Right cardiac atrium (tissue), 5 donors: ENCODE results near the gene TADA2B. TPM values are rescaled to one million over a fixed set of nuclear protein-coding genes. Genes with fewer than 3 reads are reported as not detected.

Source experiments
- ATAC-seq, 2 donors: fragments of 200-7000 bp; cut with Tn5 transposase; one replicate each; pipeline versions ENCODE4 v1.8.0 to v1.9.1; 2020; ENCODE audit warnings: moderate library complexity in 2 of 2, mild to moderate bottlenecking in 1 of 2
- DNase-seq, 3 donors: peaks; one replicate each; pipeline ENCODE4 v3.0.0-alpha.2; 2020
- H3K27ac ChIP-seq: one replicate; pipeline ENCODE4 v1.5.1; 2013; ENCODE audit warnings: mild to moderate bottlenecking, low read length, control low read depth, moderate library complexity
- H3K27me3 ChIP-seq: one replicate; pipeline ENCODE4 v1.6.1; 2013; ENCODE audit not compliant: control insufficient read depth, insufficient read depth
- H3K4me1 ChIP-seq: one replicate; pipeline ENCODE4 v1.6.1; 2013; ENCODE audit warnings: low read length; ENCODE audit not compliant: control insufficient read depth, insufficient read depth
- H3K4me3 ChIP-seq: one replicate; pipeline ENCODE4 v1.5.1; 2013; ENCODE audit warnings: low read length, control low read depth
- H3K9me3 ChIP-seq: one replicate; pipeline ENCODE4 v1.6.1; 2013; ENCODE audit warnings: low read length; ENCODE audit not compliant: control insufficient read depth
- WGBS: extraction: QIAGEN DNeasy Blood & Tissue Kit; methylation state at CpG from one replicate; pipeline ENCODE4 v1.1.7; 2013; 5-methylcytosine and 5-hydroxymethylcytosine counted together
- intact Hi-C, 4 donors: fragments of 100-400 bp; cut with DNase I; formaldehyde crosslinking; loops; one replicate each; pipeline versions ENCODE4 v1.11.0 to v1.14.0; 2022 to 2023
- polyA plus RNA-seq: library from polyadenylated mRNA; stranded (reverse); fragments of 200-250 nt; gene quantifications from one replicate; pipeline ENCODE4 v1.2.3, GENCODE V29; 2013
- total RNA-seq, 4 donors: library from RNA; stranded (reverse); fragmentation: NEBNext Ultra II Directional; extraction: Animal tissue kit (Norgen Biotek cat#: 25700); gene quantifications; one replicate each; pipeline ENCODE4 v1.2.1, GENCODE V29; 2021
- donor health status: healthy with polysubstance abuse.
- donor health status: DM: no; HTN: yes; CAD: no.
- donor health status: DM: no; HTN: no; CAD: no.
- donor health status: DM: no; HTN: yes; CAD: no; lungs with severe emphysema.
- donor health status: DM: yes; HTN: yes; CAD: no.

Gene TADA2B
- total and polyA plus RNA-seq, 5 donors: 19.7 to 35.6 (median 30.5) TPM

GRCh38 chr4:7050481-7051143 is 7.4 kb downstream of the TADA2B start:
- H3K27ac ChIP-seq: no peak overlapping the region
- peak in 2 of 3 donors; percentile 78 for DNase-seq
- H3K4me1 ChIP-seq: peaks cover 6% of the 10 kb centered on the region
- peak; percentile 26 to 29 for ATAC-seq
- intact Hi-C loops: no loop called here
- no peaks in the 10 kb centered on the region for H3K9me3 ChIP-seq
- 62% methylated on average over 36 of the region's 36 CpGs for WGBS
- H3K27me3 ChIP-seq: no peaks in the 10 kb centered on the region
- H3K4me3 ChIP-seq: no peak overlapping the region

- intact Hi-C loops: no loop called here
- H3K4me3 ChIP-seq: no peak overlapping the region
- 86% methylated on average over 12 of the region's 12 CpGs for WGBS
- H3K4me1 ChIP-seq: peaks cover 6% of the 10 kb centered on the region
- DNase-seq: no peak
- no peaks in the 10 kb centered on the region for H3K27me3 ChIP-seq
- H3K27ac ChIP-seq: no peak overlapping the region
- ATAC-seq: no peak
- H3K9me3 ChIP-seq: no peaks in the 10 kb centered on the region
Measured at GRCh38 chr4:7051144-7051495, 7.9 kb downstream of the TADA2B start.

- intact Hi-C loops: no loop called here
Measured at GRCh38 chr4:7051905-7052304, 8.7 kb downstream of the TADA2B start.

GRCh38 chr4:7052313-7052712 is 9.1 kb downstream of the TADA2B start:
- DNase-seq (no peak), ATAC-seq (no peak)
- Histone ChIP-seq H3K27ac (no peak overlapping the region), H3K27me3 (no peaks in the 10 kb centered on the region), H3K4me3 (no peak overlapping the region), H3K4me1 (no peaks in the 10 kb centered on the region), H3K9me3 (no peaks in the 10 kb centered on the region)
- intact Hi-C loops: no loop called here
- WGBS: 88% methylated on average over 14 of the region's 14 CpGs

More at GRCh38 chr4:7051905-7052304, 8.7 kb downstream of the TADA2B start:
- no peak overlapping the region for H3K4me3 ChIP-seq
- H3K27me3 ChIP-seq: no peaks in the 10 kb centered on the region
- H3K27ac ChIP-seq: no peak overlapping the region
- DNase-seq: no peak
- WGBS: 89% methylated on average over 14 of the region's 14 CpGs
- ATAC-seq: no peak
- no peaks in the 10 kb centered on the region for H3K9me3 ChIP-seq
- peaks cover 1% of the 10 kb centered on the region for H3K4me1 ChIP-seq

GRCh38 chr4:7052923-7053715 is 9.9 kb downstream of the TADA2B start:
- intact Hi-C loops: no loop called here
- Histone ChIP-seq H3K27ac (no peak overlapping the region), H3K4me1 (no peaks in the 10 kb centered on the region), H3K27me3 (no peaks in the 10 kb centered on the region), H3K9me3 (no peaks in the 10 kb centered on the region), H3K4me3 (no peak overlapping the region)
- ATAC-seq (peak; percentile 20 to 27), DNase-seq (no peak)
- 71% methylated on average over 20 of the region's 20 CpGs for WGBS

GRCh38 chr4:7054106-7054880 is 11.1 kb downstream of the TADA2B start:
- H3K27ac ChIP-seq: no peak overlapping the region
- ATAC-seq: no peak
- intact Hi-C loops: no loop called here
- H3K4me3 ChIP-seq: no peak overlapping the region
- no peaks in the 10 kb centered on the region for H3K4me1 ChIP-seq
- no peaks in the 10 kb centered on the region for H3K27me3 ChIP-seq
- 97% methylated on average over 52 of the region's 52 CpGs for WGBS
- H3K9me3 ChIP-seq: no peaks in the 10 kb centered on the region
- DNase-seq: no peak

GRCh38 chr4:7055111-7055989 is 12.2 kb downstream of the TADA2B start:
- ATAC-seq (no peak), DNase-seq (no peak)
- Histone ChIP-seq H3K4me3 (no peak overlapping the region), H3K27me3 (no peaks in the 10 kb centered on the region), H3K4me1 (no peaks in the 10 kb centered on the region), H3K9me3 (no peaks in the 10 kb centered on the region), H3K27ac (no peak overlapping the region)
- intact Hi-C loops: no loop called here
- WGBS: 90% methylated on average over 31 of the region's 31 CpGs

GRCh38 chr4:7055990-7056325 is 12.8 kb downstream of the TADA2B start:
- no peaks in the 10 kb centered on the region for H3K4me1 ChIP-seq

GRCh38 chr4:7058792-7059191 is 15.6 kb downstream of the TADA2B start:
- intact Hi-C loops: no loop called here
- no peaks in the 10 kb centered on the region for H3K4me1 ChIP-seq
- H3K27me3 ChIP-seq: no peaks in the 10 kb centered on the region
- H3K9me3 ChIP-seq: no peaks in the 10 kb centered on the region
- ATAC-seq (no peak), DNase-seq (no peak)
- 89% methylated on average over 3 of the region's 3 CpGs for WGBS
- no peak overlapping the region for H3K27ac ChIP-seq
- no peak overlapping the region for H3K4me3 ChIP-seq

More at GRCh38 chr4:7055990-7056325, 12.8 kb downstream of the TADA2B start:
- DNase-seq (no peak), ATAC-seq (no peak)
- Histone ChIP-seq H3K9me3 (no peaks in the 10 kb centered on the region), H3K27me3 (no peaks in the 10 kb centered on the region), H3K27ac (no peak overlapping the region), H3K4me3 (no peak overlapping the region)
- WGBS: 90% methylated on average over 10 of the region's 10 CpGs
- intact Hi-C loops: no loop called here

- no peak for DNase-seq
Measured at GRCh38 chr4:7059662-7060061, 16.5 kb downstream of the TADA2B start.

More at GRCh38 chr4:7059662-7060061, 16.5 kb downstream of the TADA2B start:
- Histone ChIP-seq H3K4me3 (no peak overlapping the region), H3K9me3 (no peaks in the 10 kb centered on the region), H3K4me1 (no peaks in the 10 kb centered on the region), H3K27ac (no peak overlapping the region), H3K27me3 (no peaks in the 10 kb centered on the region)
- intact Hi-C loops: loop anchor here in 1 of 4 donors (10.0 kb wide), 1 partner anchor 65 kb away; no protein-coding TSS in a partner anchor
- WGBS: 81% methylated on average over 11 of the region's 11 CpGs
- ATAC-seq: no peak
